HG03139 (cell line): ENCODE measurements around the gene RAI14.
"Not testable (repeated sequence)": the region's sequence is repeated elsewhere in the genome, so short reads cannot be mapped to it uniquely, and the experiment has no call there.

ENCODE experiments used
- ATAC-seq: cut with Tn5 transposase; IDR thresholded peaks from one replicate; pipeline ENCODE4 v1.9.1; 2021; ENCODE audit not compliant: unreplicated experiment

RAI14 gene

DNA sequence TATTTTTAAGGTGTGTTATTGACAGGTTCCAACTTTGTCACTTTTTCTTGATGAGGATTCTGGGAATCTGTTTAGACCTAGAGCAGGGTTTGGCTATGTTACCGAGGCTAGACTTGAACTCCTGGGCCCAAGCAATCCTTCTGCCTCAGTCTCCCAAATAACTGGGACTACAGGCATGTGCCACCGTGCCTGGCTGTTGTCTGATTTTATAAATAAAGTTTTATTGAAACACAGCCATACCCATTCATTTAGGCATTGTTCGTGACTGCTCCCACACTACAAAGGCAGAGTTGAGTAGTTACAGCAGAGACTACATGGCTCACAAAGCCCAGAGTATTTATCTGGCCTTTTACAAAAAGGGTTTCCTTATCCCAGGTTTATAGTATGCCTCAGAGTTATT is 102.4 kb downstream of the RAI14 start:
- no peak for ATAC-seq

DNA sequence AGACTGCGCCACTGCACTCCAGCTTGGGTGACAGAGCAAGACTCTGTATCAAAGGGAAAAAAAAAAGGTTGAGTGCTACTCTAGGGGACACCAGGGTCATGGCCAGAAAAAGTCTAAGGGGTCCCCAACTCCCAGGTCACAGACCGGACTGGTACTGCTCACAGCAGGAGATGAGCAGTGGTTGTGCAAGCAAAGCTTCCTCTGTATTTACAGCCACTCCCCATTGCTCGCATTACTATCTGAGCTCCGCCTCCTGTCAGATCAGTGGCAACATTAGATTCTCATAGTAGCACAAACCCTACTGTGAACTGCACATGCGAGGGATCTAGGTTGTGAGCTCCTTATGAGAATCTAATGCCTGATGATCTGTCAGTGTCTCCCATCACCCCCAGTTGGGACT is 103.1 kb downstream of the RAI14 start:
- ATAC-seq: not testable (repeated sequence)

DNA sequence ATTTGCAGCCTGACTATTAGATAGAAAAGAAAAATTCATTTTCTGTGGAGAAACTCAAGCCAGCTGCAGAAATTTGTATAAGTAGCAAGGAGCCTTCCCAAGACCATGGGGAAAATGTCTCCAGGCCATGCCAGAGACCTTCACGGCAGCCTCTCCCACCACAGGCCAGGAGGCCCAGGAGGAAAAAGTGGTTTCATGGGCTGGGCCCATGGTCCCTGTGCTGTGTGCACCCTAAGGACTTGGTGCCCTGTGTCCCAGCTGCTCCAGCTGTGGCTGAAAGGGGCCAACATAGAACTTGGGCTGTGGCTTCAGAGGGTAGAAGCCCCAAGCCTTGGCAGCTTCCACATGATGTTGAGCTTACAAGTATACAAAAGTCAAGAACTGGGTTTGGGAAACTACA is 109.5 kb downstream of the RAI14 start:
- no peak for ATAC-seq

DNA sequence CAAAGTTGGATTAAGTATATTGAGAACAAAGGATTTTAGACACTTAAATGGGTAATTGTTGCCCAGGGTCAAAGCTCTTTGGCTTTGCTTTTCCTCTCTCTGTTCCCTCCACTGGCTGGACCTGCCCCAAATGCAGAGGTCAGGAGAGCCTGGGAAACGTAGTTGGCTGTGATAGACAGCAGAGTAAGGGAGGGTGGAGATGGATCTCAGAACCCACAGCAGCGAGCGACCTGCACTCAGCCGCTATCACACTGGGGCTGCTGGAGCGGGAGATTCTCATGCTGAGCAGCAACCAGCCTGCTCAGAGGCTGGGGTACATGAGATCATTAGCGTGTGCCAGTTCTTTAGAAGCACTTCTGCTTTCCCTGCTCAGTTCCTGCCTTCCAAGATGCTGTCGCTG is 111.1 kb downstream of the RAI14 start:
- ATAC-seq: no peak

- no peak for ATAC-seq
Measured at GRCh38 chr5:34770486-34770885, 114.4 kb downstream of the RAI14 start.

GRCh38 chr5:34771076-34771475 is 114.9 kb downstream of the RAI14 start:
- ATAC-seq: no peak

DNA sequence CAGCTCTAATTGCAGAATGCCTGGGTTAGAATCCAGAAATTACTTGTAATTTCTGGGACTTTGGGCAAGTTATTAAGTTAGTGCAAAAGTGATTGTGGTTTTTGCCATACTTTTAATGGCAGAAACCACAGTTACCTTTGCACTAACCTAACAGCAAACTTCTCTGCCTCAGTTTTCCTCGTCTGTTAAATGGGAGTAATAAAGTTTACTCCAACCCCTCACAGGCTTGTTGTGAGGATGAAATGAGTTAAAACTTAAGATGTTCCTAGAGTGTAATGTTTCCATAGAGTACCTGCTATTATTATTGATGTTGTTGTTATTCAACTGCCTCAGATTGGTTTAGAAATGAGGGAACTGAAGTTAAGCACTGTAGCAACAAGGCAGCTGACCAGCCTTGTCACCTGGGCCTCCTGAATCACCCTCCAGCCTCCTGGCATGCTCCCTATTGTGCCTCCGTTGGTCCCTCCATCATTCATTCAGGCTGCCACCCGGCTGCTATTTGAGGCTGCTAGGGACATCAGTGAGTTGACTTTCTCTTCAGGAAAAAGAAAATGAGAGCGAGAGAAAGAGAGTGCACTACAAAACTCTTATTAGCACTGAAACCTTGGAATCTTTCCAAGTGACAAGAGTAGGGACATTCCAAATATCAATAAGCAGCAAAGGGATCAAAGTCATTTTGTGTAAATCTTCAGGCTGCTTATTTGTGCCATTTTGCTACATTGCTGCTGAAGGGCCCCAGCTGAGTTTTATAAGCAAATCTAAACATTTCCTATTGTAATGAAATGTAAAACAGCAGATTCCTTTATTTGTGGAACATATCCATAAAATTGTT is 116.4 kb downstream of the RAI14 start:
- no peak for ATAC-seq

DNA sequence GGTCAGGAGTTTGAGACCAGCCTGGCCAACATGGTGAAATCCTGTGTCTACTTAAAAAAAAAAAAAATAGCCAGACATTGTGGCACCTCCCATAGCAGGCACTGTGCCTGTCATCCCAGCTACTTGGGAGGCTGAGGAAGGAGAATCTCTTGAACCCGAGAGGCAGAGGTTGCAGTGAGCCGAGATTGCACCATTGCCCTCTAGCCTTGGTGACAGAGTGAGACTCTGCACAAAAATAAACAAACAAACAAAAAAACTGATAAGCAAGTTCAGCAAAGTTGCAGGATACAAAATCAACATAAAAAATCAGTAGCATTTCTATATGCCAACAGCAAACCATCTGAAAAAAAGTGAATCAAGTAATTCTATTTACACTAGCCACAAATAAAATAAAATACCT is 118.0 kb downstream of the RAI14 start:
- no peak for ATAC-seq

DNA sequence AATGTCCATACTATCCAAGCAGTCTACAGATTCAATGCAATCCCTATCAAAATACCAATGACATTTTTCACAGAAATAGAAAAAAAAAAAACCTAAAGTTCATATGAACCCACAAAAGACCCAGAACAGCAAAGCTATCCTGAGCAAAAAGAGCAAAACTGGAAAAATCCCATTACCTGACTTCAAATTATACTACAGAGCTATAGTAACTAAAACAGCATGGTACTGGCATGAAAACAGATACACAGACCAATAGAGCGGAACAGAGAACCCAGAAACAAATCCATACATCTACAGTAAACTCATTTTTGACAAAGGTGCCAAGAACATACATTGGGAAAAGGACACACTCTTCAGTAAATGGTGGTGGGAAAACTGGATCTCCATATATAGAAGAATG is 118.5 kb downstream of the RAI14 start:
- not testable (repeated sequence) for ATAC-seq

- ATAC-seq: no peak
Measured at GRCh38 chr5:34775886-34776285, 119.8 kb downstream of the RAI14 start.

GRCh38 chr5:34778091-34778850 is 122.1 kb downstream of the RAI14 start:
- ATAC-seq: no peak

GRCh38 chr5:34783892-34784291 is 127.8 kb downstream of the RAI14 start:
- not testable (repeated sequence) for ATAC-seq

DNA sequence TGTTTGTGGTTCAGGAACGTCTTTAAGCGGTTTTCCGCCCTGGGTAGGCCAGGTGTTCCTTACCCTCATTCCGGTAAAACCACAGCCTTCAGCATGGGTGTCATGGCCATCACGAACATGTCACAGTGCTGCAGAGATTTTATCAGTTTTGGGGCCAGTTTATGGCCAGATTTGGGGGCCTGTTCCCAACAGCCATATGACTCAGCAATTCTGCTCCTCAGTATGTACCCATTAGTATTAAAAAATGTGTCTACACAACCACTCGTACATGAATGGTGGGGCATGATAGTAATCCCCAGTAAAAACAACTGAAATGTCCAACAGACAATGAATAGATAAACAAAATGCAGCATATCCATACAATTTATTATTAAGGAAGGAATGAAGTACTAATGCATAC is 130.9 kb downstream of the RAI14 start:
- ATAC-seq: no peak

DNA sequence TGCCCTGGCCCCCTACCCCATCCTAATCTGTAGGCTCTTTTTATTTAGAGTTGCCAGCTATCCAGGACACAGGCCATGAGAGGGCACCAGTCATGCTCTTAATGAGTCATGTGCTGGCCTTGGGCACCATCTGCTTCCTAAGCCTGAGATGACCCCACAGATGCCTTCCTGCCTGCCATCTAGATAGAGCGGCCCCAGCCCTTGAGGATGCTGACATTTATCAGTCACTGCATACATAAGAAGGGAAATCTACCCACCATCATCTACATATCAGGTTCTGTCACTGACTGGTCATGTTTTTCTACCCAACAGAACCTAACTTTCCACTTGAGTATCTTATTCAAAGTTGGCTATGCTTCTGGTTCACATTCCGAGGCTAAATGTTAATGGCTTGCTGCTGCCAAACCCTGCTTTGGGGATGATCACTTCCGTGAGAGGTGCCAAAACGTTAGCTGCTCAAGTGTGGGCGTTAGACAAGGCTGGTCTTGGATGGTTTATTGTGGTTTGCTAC is 132.9 kb downstream of the RAI14 start:
- no peak for ATAC-seq

- no peak for ATAC-seq
Measured at GRCh38 chr5:34789639-34790038, 133.5 kb downstream of the RAI14 start.

- no peak for ATAC-seq
Measured at GRCh38 chr5:34790069-34790468, 133.9 kb downstream of the RAI14 start.

GRCh38 chr5:34791761-34792244 is 135.7 kb downstream of the RAI14 start:
- ATAC-seq: no peak

DNA sequence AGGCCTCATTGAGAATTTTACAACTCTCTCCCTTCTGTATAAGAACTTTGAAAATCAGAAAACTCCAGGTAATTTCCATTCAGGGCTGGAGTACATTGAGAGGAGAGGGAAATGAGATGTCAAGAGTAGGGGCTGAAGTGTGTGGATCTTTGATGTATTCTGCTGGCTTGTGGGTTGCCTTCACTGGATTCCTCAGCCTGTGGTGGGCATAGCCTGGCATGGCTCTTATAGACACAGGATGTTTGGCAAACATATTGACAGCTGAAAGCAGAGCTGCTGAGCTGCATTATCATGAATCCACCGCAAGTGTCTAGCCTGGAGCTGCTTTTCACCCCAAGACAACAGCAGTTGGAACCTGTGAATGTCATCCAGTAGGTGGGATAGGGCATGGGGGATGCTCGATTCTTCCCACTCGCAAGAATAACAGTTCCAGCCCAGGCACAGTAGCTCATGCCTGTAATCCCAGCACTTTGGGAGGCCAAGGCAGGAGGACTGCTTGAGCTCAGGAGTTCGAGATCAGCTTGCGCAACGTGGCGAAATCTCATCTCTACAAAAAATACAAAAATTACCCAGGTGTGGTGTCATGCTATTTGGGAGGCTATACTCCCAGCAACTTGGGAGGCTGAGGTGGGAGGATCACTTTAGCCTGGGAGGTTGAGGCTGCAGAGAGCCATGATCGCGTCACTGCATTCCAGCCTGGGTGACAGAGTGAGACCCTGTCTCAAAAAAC is 146.9 kb downstream of the RAI14 start:
- ATAC-seq: no peak

GRCh38 chr5:34803974-34804732 is 148.0 kb downstream of the RAI14 start:
- no peak for ATAC-seq

- no peak for ATAC-seq
Measured at GRCh38 chr5:34804913-34805312, 148.8 kb downstream of the RAI14 start.

DNA sequence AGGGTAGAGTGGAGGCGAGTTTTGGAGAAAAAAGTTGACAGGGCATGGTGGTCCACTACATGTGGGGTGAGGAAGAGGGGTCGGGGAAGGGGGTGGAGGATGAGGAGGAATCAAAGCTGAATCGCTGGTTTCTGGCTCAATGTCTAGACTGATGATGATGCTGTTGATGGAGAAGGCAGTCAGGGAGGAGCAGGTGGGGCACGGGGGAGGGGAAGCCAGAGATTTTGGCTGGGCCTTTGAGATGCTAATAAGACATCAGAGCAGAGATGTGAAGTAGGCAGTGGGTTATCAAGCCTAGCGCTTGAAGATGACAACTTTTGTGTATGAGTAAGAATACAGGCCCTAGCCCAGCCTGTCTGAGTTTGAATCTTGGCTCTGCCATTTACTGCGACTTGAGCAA is 150.4 kb downstream of the RAI14 start:
- no peak for ATAC-seq
